Adrenal gland (tissue), 12 donors: ENCODE data around the gene TFDP2. TPM values are rescaled to one million over a fixed set of nuclear protein-coding genes. Genes with fewer than 3 reads are reported as not detected.
"Not testable (repeated sequence)": the region's sequence is repeated elsewhere in the genome, so short reads cannot be mapped to it uniquely, and the experiment has no call there.

Experiments
- DNase-seq, 7 donors: peaks; one replicate each; pipeline ENCODE4 v3.0.0-alpha.2; 2019 to 2020
- H3K27ac ChIP-seq, 5 donors: fragments of 200-600 bp; sonication (generic) in 4 of 5; 1 replicate in 3 of 5; 2 replicates in 2 of 5; pipeline versions ENCODE4 v1.5.1 to v1.8.0; 2016 to 2020; ENCODE audit warnings: mild to moderate bottlenecking in 1 of 5
- H3K27me3 ChIP-seq: fragments of 200-600 bp; 2 replicates; pipeline ENCODE4 v1.8.0; 2021
- H3K36me3 ChIP-seq, 2 donors: fragments of 200-600 bp; replicated peaks in 1 of 2; 1 replicate in 1 of 2; 2 replicates in 1 of 2; pipeline versions ENCODE4 v1.5.1 to v1.8.0; 2018 to 2022
- H3K4me1 ChIP-seq, 2 donors: fragments of 200-600 bp; replicated peaks in 1 of 2; 1 replicate in 1 of 2; 2 replicates in 1 of 2; pipeline versions ENCODE4 v1.5.1 to v1.8.0; 2018 to 2021
- H3K4me3 ChIP-seq, 4 donors: fragments of 200-600 bp; sonication (generic) in 3 of 4; one replicate each; pipeline ENCODE4 v1.5.1; 2016 to 2018
- H3K9me3 ChIP-seq, 3 donors: fragments of 200-600 bp; sonication (generic) in 1 of 3; replicated peaks in 1 of 3; 1 replicate in 2 of 3; 2 replicates in 1 of 3; pipeline versions ENCODE4 v1.5.1 to v1.8.0; 2016 to 2021
- CTCF ChIP-seq, 6 experiments: fragments of 450-650 bp in 4 of 6; fragments of 200-600 bp in 2 of 6; sonication (generic) in 1 of 6; IDR thresholded peaks; 1 replicate in 5 of 6; 2 replicates in 1 of 6; pipeline versions ENCODE4 v1.5.1 to v1.8.0; 2016 to 2021; ENCODE audit warnings: antibody characterized with exemption in 6 of 6, mild to moderate bottlenecking in 2 of 6, moderate library complexity in 1 of 6
- POLR2A ChIP-seq, 2 donors: fragments of 450-650 bp; IDR thresholded peaks; one replicate each; pipeline ENCODE4 v1.6.1; 2017; ENCODE audit warnings: antibody characterized with exemption in 2 of 2, mild to moderate bottlenecking in 2 of 2, moderate library complexity in 1 of 2
- WGBS, 4 donors: extraction: QIAGEN DNeasy Blood & Tissue Kit in 2 of 4; methylation state at CpG; one replicate each; pipeline versions ENCODE4 v1.1.5 to v1.1.7; 2013 to 2017; 5-methylcytosine and 5-hydroxymethylcytosine counted together
- intact Hi-C, 2 donors: fragments of 100-400 bp; cut with DNase I; formaldehyde crosslinking; loops; one replicate each; pipeline versions ENCODE4 v1.14.1 to v1.15.0; 2022 to 2023
- polyA plus RNA-seq, 3 donors: library from polyadenylated mRNA; stranded (reverse); fragments of 200-250 nt in 2 of 3; fragments of 350-450 nt in 1 of 3; fragmentation: Illumina TruSeq in 1 of 3; extraction: RNeasy Lipid Tissue Mini Kit (QIAGEN cat#74804) in 1 of 3; gene quantifications; one replicate each; pipeline ENCODE4 v1.2.3, GENCODE V29; 2013 to 2014
- total RNA-seq, 9 donors: library from RNA; depleted of rRNA in 4 of 9; stranded (reverse); fragments of >200 nt in 4 of 9; fragments of 120-200 nt in 1 of 9; fragmentation: NEBNext Ultra II Directional in 1 of 9; extraction: Animal tissue kit (Norgen Biotek cat#: 25700) in 1 of 9; gene quantifications; one replicate each; pipeline versions ENCODE4 v1.1.0 to v1.2.4, GENCODE V29; 2013 to 2023
- donor health status: healthy with polysubstance abuse.
- donor health status: Bipolar disorder and iron deficiency.
- donor health status: DM: yes; HTN: yes; CAD: no.
- donor health status: DM: no; HTN: no; CAD: no.
- donor health status: DM: no; HTN: no; CAD: no.
- donor health status: DM: yes; HTN: yes; CAD: no.

The TFDP2 gene
- total and polyA plus RNA-seq, 12 donors = 11.8 to 165 (median 62.0) TPM

- intact Hi-C loops = no loop called here
- Histone ChIP-seq H3K4me1 (no peaks in the 10 kb centered on the region), H3K9me3 (no peaks in the 10 kb centered on the region), H3K4me3 (no peak overlapping the region), H3K36me3 (no peaks in the 10 kb centered on the region), H3K27ac (no peak overlapping the region), H3K27me3 (no peaks in the 10 kb centered on the region)
- DNase-seq = no peak
- TF ChIP-seq POLR2A (IDR thresholded peaks at IDR 0.05) (no peak), CTCF (IDR thresholded peaks at IDR 0.05) (no peak)
Observed at GRCh38 chr3:142098964-142099363, 50.4 kb downstream of the TFDP2 start.

DNA sequence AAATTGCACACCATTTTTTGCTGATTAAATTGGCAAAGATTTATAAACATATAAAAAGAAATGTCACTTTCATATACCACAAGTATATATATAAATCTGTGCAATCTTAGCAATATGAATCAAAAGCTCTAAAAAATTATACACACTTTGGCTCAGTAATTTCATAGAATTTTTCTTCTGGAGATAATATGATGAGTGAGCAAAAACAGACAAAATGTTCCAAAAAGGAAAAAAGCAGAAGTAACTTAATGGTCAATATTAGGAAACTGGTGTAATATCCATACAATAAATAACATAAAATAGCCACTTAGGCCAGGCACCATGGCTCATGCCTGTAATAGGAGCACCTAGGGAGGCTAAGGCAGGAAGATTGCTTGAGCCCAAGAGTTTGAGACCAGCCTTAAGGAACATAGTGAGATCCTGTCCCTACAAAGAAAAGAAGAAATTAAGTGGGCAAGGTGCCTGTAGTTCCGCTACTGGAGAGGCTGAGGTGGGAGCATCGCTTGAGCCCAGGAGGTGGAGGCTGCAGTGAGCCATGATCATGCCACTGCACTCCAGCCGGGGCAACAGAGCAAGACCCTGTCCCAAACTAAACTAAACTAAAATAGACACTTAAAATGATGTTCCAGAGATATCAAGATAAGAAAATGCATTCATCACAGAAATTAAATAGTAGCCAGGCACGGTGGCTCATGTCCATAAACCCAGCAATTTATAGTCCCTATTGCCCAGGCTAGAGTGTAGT is 52.1 kb downstream of the TFDP2 start:
- intact Hi-C loops = no loop called here
- H3K4me1 ChIP-seq = no peaks in the 10 kb centered on the region
- no peaks in the 10 kb centered on the region for H3K27me3 ChIP-seq
- no peak for DNase-seq
- no peak overlapping the region for H3K4me3 ChIP-seq
- H3K27ac ChIP-seq = no peak overlapping the region
- H3K9me3 ChIP-seq = no peaks in the 10 kb centered on the region
- no peaks in the 10 kb centered on the region for H3K36me3 ChIP-seq
- WGBS, 4 donors = 89 to 94% (median 92%) methylated on average over 4 of the region's 4 CpGs
- TF ChIP-seq POLR2A (IDR thresholded peaks at IDR 0.05) (no peak), CTCF (IDR thresholded peaks at IDR 0.05) (no peak)

DNA sequence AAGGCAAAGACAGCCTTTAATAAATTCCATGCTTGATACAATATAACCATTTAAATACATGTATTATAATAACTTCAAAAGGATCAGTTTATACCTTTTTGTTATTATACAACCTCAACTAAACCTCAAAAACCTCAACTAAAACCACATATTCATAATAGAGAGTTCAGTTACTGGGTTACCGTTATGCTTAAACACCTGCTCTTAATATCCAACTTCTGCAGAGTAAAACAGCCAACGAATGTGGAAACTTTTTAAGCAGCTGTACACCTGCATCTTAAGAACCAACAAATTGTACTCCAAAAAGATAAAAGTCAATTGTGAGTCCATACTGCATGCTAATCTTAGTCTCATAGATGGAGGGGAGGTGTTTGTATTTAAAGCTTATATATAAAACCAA is 53.5 kb downstream of the TFDP2 start:
- WGBS, 4 donors = 80 to 87% (median 84%) methylated on average over 2 of the region's 2 CpGs
- DNase-seq = no peak
- TF ChIP-seq POLR2A (IDR thresholded peaks at IDR 0.05) = no peak
- no peak for TF ChIP-seq CTCF (IDR thresholded peaks at IDR 0.05)
- no peaks in the 10 kb centered on the region for H3K27me3 ChIP-seq
- H3K27ac ChIP-seq = no peak overlapping the region
- H3K4me1 ChIP-seq = no peaks in the 10 kb centered on the region
- no peaks in the 10 kb centered on the region for H3K9me3 ChIP-seq
- intact Hi-C loops = no loop called here
- H3K36me3 ChIP-seq = no peaks in the 10 kb centered on the region
- no peak overlapping the region for H3K4me3 ChIP-seq

- H3K27me3 ChIP-seq, DNase-seq, intact Hi-C loops, H3K9me3 ChIP-seq, H3K36me3 ChIP-seq, H3K4me1 ChIP-seq, H3K4me3 ChIP-seq, H3K27ac ChIP-seq: not testable (repeated sequence)
- 90 to 95% (median 93%) methylated on average over 5 of the region's 5 CpGs for WGBS, 4 donors
Observed at GRCh38 chr3:142088925-142089324, 60.4 kb downstream of the TFDP2 start.

DNA sequence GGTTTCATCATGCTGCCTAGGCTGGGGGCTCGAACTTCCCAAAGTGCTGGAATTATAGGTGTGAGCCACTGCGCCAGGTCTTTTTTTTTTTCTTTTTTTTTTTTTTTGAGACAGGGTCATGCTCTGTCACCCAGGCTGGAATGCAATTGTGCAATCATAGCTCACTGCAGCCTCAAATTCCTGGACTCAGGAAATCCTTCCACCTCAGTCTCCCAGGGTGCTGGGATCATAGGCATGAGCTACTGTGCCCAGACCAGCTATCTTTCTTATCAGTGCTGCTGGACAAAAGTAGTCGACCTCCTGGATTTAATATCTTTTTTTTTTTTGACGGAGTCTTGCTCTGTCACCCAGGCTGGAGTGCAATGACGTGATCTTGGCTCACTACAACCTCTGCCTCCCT is 60.8 kb downstream of the TFDP2 start:
- Histone ChIP-seq H3K9me3 (no peaks in the 10 kb centered on the region), H3K36me3 (no peaks in the 10 kb centered on the region), H3K27me3 (no peaks in the 10 kb centered on the region), H3K4me3 (no peak overlapping the region), H3K4me1 (no peaks in the 10 kb centered on the region), H3K27ac (no peak overlapping the region)
- intact Hi-C loops = no loop called here
- peak in 3 of 7 donors; percentile 41 to 56 (median 41) for DNase-seq
- WGBS, 4 donors = 80 to 86% (median 81%) methylated on average over 4 to 5 of the region's 5 CpGs
- no peak for TF ChIP-seq POLR2A (IDR thresholded peaks at IDR 0.05)
- no peak for TF ChIP-seq CTCF (IDR thresholded peaks at IDR 0.05)
